Umbilical cord (tissue), 2 donors: ENCODE data around the gene NCS1. TPM values are rescaled to one million over a fixed set of nuclear protein-coding genes. Genes with fewer than 3 reads are reported as not detected.
A peak's percentile ranks its signal among the peaks of the same experiment; 100 is the strongest.
"Not testable (repeated sequence)": the region's sequence is repeated elsewhere in the genome, so short reads cannot be mapped to it uniquely, and the experiment has no call there.

Experiments
- DNase-seq: peaks from one replicate; pipeline ENCODE4 v3.0.0-alpha.2; 2015; ENCODE audit warnings: low spot score
- total RNA-seq: library from RNA; depleted of rRNA; stranded (reverse); fragments of >200 nt; gene quantifications from one replicate; pipeline ENCODE4 v1.2.3, GENCODE V29; 2014; ENCODE audit warnings: low replicate concordance; ENCODE audit not compliant: insufficient read depth

Gene NCS1
- total RNA-seq, 1 donor from 2014 or later = 49.6 TPM

DNA sequence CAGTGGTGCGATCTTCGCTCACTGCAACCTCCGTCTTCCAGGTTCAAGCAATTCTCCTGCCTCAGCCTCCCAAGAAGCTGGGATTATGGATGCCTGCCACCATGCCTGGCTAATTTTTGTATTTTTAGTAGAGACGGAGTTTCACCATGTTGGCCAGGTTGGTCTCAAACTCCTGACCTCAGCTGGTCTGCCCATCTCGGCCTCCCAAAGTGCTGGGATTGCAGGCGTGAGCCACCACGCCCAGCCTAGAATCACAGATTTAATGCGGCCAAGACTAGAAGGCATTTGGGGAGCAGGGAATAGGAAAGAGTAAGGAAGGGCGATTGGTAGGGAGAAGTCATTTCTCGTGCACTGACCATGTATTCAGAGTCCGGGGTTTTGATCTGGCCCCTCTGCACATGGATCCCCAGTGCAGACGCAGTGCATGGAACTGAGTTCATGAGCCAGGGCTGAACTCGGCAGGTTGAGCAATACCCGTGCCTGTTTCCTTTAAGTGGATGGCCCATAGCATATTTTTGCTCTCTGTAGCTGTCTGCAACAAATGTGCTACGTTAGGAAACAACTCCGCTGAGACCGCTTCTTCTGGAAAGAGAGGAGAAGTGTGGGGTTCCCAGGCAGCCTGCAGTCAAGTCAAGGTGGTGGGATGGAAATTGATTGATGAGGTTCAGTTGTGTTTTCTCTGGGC, 90.0 kb downstream of the NCS1 start:
- no peak for DNase-seq

DNA sequence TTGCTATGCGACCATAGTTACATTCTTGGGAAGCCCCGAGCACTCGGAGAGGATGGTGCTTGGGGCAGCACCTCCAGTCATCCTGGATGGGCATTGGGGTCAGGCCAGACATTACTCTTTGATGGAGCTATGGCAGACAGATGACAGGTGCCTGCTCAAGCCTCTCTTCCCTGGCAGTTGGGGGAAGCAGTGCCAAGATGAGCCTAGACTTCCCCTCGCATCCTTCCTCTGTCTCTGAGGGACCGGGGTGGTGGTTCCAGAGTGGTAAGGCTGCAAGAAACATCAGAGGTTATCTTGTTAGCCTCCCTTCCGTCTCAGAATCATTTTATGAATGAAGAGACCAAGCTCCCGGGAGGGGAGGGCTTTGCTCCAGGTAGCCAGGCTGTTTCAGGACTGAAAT, 90.6 kb downstream of the NCS1 start:
- DNase-seq = no peak

GRCh38 chr9:130263601-130264413, 91.6 kb downstream of the NCS1 start:
- no peak for DNase-seq

GRCh38 chr9:130264414-130265350, 92.5 kb downstream of the NCS1 start:
- no peak for DNase-seq

DNA sequence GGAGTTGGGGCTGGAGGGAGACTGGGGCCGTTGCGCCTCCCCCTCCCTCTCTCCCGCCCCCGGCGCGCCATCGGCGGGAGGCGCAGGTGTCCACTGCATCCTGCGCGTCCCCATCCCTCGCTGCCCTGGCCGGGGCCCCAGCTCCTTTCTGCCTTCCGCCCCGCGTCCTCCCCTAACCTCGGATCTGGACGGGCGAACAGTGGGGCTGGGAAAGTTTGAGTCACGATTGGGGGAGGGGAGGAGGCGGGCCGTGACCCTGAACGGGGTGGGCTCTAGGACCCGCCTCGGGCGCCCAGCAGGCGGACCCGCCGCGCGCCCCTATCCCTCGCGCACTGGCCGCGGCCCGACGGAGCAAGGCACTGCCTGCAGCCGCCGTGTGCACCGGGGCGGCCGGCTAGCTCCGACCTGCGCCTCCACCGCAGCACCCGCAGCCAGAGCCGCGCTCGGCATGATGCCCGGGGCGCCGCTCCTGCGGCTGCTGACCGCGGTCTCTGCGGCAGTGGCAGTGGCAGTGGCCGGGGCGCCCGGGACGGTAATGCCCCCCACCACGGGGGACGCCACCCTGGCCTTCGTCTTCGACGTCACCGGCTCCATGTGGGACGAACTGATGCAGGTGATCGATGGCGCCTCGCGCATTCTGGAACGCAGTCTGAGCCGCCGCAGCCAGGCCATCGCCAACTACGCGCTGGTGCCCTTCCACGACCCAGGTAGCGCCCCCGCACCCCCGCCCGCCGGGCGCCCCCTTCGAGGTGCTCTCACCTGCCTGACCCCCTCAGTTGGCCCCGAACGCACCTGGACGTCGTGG, 93.4 kb downstream of the NCS1 start, which contains the start of gene HMCN2:
Gene HMCN2 (plus strand): TSS at position 330 of the 805 bp plus-strand sequence. CDS start 119 bp downstream, at position 449.
- DNase-seq = no peak

- DNase-seq = no peak
These were observed 94.3 kb downstream of the NCS1 start for GRCh38 chr9:130266236-130267098.

GRCh38 chr9:130267930-130268329, 95.7 kb downstream of the NCS1 start:
- DNase-seq = no peak

DNA sequence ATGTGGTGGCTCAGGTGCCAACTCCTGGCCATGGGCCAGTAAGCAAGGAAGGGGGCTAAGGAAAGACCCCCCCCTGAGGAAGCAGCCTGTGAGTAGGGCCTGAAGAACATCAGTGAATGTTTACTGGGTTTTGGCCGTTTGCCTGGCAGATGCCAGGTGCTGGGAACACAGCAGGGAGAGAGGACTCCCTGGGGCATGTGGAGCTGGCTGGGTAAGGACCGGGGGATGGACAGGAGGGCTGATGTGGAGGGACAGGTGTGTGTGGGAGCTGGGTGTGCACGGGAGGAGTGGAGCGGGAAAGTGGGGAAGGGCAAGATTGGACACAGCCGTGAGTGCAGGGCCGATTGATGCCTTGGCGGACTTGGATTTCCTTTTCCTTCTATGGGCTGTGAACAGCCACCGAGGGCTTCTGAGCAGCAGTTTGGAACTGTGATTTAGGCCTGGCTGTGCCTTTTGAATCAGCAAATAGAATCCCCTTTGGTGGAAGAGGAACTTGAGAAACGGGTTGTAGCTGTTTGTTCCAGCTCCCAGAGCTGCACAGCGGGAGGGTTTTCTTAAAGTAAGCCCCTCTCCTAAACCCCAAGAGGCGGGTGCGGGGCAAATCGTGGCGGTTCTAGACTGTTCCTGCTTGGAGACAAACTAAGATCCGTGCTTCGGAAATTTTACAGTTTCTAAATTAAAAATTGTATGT, 96.5 kb downstream of the NCS1 start:
- no peak for DNase-seq

GRCh38 chr9:130271473-130271872, 99.3 kb downstream of the NCS1 start:
- DNase-seq = no peak

GRCh38 chr9:130275156-130275555, 103.0 kb downstream of the NCS1 start:
- no peak for DNase-seq

GRCh38 chr9:130276121-130276520, 103.9 kb downstream of the NCS1 start:
- no peak for DNase-seq

DNA sequence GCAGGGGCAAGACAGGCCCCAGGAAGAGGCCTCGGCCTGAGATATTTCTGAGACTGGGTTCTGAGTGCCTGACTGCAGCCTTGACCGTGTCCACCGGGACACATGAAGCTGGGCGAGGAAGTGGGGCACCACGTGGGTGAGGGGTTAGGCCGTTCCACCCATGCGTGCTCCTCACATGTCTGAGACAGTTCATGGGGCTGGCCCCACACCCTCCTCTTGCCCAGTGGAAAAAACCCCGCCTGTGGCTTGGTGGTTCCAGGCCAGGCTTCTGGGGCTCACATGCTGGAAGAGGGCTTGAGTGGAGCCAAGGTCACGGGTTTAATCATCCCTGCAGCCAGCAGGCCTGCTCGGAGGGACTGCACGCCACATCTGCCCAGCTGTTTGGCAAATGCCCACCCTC, 104.8 kb downstream of the NCS1 start:
- DNase-seq = no peak

- DNase-seq = not testable (repeated sequence)
These were observed 105.3 kb downstream of the NCS1 start for GRCh38 chr9:130277525-130277924.

- DNase-seq = peak; percentile 78
These were observed 111.5 kb downstream of the NCS1 start for GRCh38 chr9:130283539-130284248.

GRCh38 chr9:130284249-130284625, 112.0 kb downstream of the NCS1 start:
- no peak for DNase-seq

GRCh38 chr9:130284690-130285089, 112.5 kb downstream of the NCS1 start:
- DNase-seq = no peak

DNA sequence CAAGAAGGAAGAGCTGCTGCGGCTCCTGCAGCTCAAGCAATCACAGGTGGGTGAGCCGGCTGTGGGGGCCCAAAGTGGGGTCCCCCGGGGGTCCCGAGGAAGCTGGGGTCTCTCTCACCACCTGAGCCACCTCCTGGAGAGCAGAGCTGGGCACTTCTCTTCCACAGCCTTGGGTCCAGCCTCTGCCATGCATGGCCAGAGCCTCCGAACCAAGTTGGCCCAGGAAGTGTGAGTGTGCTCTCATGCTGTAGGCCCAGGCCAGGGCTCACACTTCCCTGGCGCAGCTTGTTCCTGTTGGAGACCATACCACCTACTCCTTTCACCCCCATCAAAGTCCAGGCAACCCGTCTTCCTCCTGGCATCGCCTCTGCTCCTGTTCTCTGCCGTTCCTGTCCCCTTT, 113.1 kb downstream of the NCS1 start:
- no peak for DNase-seq

GRCh38 chr9:130286072-130286770, 114.0 kb downstream of the NCS1 start:
- no peak for DNase-seq
